ENCODE measurements around the gene TSPAN33. TPM values are rescaled to one million over a fixed set of nuclear protein-coding genes. Genes with fewer than 3 reads are reported as not detected.

TSPAN33 gene
- total and polyA plus RNA-seq, 9 of the 15 experiments (the other 6 are each of a cell fraction or from before 2014, with no cell fraction given), result 0.03 to 1.5 (median 0.23) TPM; not detected in 2

GRCh38 chr7:129127601-129128000 is 16.9 kb upstream of the TSPAN33 start:
- DNase-seq (ENCODE audit: extremely low read depth in 1 of 4, low spot score in 3 of 4) (no peak), FAIRE-seq (no peak), ATAC-seq (peak; percentile 36)
- H3K9me3 ChIP-seq (replicated peaks; ENCODE audit: control insufficient read depth, insufficient read depth, low read depth, low read length), result no peaks in the 10 kb centered on the region
- CTCF ChIA-PET (ENCODE audit: low intra/inter-chr PET ratio), result no interaction called here
- TF ChIP-seq, protein P1, sequence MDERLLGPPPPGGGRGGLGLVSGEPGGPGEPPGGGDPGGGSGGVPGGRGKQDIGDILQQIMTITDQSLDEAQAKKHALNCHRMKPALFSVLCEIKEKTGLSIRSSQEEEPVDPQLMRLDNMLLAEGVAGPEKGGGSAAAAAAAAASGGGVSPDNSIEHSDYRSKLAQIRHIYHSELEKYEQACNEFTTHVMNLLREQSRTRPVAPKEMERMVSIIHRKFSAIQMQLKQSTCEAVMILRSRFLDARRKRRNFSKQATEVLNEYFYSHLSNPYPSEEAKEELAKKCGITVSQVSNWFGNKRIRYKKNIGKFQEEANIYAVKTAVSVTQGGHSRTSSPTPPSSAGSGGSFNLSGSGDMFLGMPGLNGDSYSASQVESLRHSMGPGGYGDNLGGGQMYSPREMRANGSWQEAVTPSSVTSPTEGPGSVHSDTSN (CRISPR knock-in tag; IDR thresholded peaks at IDR 0.05; ENCODE audit: low read depth), result no peak
- TF ChIP-seq, protein P1 (tag; conservative IDR thresholded peaks at IDR 0.05; ENCODE audit: low read depth), result no peak
- no peak for TF ChIP-seq ZNF780A (CRISPR knock-in tag; IDR thresholded peaks at IDR 0.05)
- TF ChIP-seq EGR1 (conservative IDR thresholded peaks at IDR 0.05), result peak; percentile 40; the same call in 1 of the 2 replicates
- TF ChIP-seq, protein P2, sequence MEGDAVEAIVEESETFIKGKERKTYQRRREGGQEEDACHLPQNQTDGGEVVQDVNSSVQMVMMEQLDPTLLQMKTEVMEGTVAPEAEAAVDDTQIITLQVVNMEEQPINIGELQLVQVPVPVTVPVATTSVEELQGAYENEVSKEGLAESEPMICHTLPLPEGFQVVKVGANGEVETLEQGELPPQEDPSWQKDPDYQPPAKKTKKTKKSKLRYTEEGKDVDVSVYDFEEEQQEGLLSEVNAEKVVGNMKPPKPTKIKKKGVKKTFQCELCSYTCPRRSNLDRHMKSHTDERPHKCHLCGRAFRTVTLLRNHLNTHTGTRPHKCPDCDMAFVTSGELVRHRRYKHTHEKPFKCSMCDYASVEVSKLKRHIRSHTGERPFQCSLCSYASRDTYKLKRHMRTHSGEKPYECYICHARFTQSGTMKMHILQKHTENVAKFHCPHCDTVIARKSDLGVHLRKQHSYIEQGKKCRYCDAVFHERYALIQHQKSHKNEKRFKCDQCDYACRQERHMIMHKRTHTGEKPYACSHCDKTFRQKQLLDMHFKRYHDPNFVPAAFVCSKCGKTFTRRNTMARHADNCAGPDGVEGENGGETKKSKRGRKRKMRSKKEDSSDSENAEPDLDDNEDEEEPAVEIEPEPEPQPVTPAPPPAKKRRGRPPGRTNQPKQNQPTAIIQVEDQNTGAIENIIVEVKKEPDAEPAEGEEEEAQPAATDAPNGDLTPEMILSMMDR (IDR thresholded peaks at IDR 0.05 in 2 of 3, conservative IDR thresholded peaks at IDR 0.05 in 1 of 3; ENCODE audit: insufficient read depth in 2 of 3, low read depth in 1 of 3, low read length in 3 of 3), result no peak
- no peak overlapping the region for H3K27ac ChIP-seq (ENCODE audit: extremely low read depth, low read depth, low read length)
- no peak overlapping the region for H3K9ac ChIP-seq (ENCODE audit: insufficient read depth in 1 of 2, low read depth in 2 of 2, low read length in 2 of 2)
- no peaks in the 10 kb centered on the region for H4K20me1 ChIP-seq (replicated peaks; ENCODE audit: control insufficient read depth, insufficient read depth, low read length)
- 16% methylated on average over 28 of the region's 28 CpGs for WGBS (ENCODE audit: insufficient coverage, low coverage, missing lambda C conversion rate)
- peaks cover 0 to 9% of the 10 kb centered on the region in 2 experiments; a peak in 1 of 5 replicates for H3K4me1 ChIP-seq (replicated peaks in 1 of 2; ENCODE audit: control insufficient read depth in 2 of 2, insufficient read depth in 2 of 2, low read length in 2 of 2)
- H3K79me2 ChIP-seq (ENCODE audit: control insufficient read depth, insufficient read depth, low read length), result no peaks in the 10 kb centered on the region
- H3K4me3 ChIP-seq, result no peak overlapping the region
- peaks cover 44 to 70% of the 10 kb centered on the region in 2 experiments for H3K27me3 ChIP-seq (ENCODE audit: control insufficient read depth in 2 of 2, insufficient read depth in 2 of 2, low read length in 2 of 2)
- in situ Hi-C loops (cut with MboI), result no loop called here
- intact Hi-C loops (cut with micrococcal nuclease), result no loop called here
- no peaks in the 10 kb centered on the region for H3K36me3 ChIP-seq (ENCODE audit: control insufficient read depth, insufficient read depth, low read length)
- POLR2A ChIA-PET, result interaction anchor here (1.1 kb wide), 1 partner anchor 10 kb away, joined by 4 read pairs; no protein-coding TSS in a partner anchor
- BruUV-seq (replicated peaks), result no TSS peak
- no peak overlapping the region for H2AFZ ChIP-seq (ENCODE audit: low read depth, low read length)
- H3K4me2 ChIP-seq (ENCODE audit: insufficient read depth, low read length), result no peak overlapping the region
- H3K9me1 ChIP-seq (ENCODE audit: control insufficient read depth, insufficient read depth, low read length), result no peaks in the 10 kb centered on the region

All from K562 (cell line).